Urothelium cell line (cell line): ENCODE data around the gene RECK.

Experiments
- DNase-seq: peaks from one replicate; pipeline ENCODE4 v3.0.0; 2011; ENCODE audit warnings: low spot score, mixed read lengths
- FAIRE-seq: peaks from 2 replicates; lab custom pipeline; 2011; peaks lifted over from hg19 to GRCh38; lab: Jason Lieb, UNC

RECK gene

DNA sequence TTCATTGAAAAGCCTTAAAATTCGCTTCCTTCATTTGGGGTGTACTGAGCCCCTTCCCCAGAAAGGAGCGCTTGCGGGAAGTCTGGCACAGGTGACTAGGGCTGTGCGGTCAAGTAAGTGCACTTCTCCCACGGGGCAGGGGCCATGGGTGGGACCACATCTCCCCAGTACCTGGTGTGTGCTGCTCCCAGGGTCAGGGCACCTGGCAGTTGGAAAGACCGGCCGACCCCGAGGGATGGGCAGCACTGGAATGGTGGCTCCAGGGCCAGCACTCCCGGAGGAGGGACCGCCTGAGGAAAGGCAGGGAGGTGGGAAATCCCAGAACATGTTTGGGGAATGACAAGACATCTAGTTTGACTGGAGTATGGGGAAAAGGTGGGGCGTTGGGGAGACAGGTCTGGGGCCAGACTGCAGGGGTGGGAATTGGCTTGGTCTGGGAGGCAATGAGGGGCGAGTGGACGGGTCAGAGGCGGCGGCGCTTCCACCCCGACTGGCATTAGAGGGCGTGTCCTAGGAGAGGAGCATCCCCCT lies 99.1 kb downstream of the RECK start:
- no peak for DNase-seq
- no peak for FAIRE-seq

DNA sequence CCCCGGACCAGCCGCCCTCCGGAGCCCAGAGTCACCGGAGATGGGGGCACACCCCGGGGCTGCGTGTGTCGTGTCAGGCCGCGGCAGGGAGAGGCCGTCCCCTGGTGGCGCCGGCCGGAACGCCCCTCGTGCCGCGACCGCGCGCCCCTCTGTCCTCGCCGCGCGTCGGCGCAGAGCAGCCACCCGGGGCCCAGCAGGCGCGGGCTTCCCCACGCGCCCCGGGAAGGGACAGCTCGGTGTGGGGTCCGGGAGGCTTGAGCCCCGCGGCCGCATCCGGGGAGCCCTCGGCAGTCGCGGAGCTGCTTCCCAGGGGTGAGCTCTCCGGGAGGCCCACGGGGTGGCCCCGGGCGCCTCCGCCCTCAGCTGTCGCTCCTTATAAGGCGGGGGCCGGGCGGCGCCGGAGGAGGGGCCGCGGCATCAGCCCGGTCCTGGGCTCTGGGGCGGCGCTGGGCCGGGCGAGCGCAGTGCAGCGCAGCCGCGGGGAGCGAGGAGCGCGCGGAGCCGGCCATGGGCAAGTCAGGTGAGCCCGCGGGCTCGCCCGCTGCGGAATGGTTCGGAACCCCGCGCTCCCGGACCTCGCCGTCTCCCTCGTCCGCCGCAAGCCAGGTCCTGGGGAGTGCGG lies 99.7 kb downstream of the RECK start, which contains the start of gene GLIPR2:
Gene GLIPR2 (plus strand): TSS at position 462 of the 622 bp plus-strand sequence. CDS start 46 bp downstream, at position 508.
- FAIRE-seq = no peak
- DNase-seq = peak; percentile 94

DNA sequence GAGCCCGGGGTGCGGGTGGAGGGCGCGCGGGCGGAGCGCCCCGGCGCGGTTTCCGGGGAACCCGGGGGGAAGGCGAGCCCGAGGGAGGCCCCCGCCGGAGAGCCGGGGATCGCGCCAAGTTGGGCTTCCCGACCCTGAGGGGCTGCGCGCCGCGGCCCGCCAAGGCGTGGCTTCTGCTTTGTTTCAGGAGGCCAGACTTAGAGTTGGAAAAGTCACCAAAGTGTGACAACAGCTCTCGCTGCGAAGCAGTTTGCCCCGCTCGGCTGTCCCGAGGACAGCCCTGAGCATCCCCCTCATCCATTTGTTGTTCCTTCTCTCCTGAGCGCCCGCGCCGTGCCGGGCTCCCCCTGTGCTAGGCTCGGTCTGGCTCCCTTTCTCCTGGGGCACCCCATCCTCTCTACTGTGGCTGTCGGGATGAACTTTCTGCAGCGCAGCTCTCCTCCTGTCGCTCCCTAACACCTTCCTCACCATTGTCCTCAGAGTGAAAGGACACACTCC lies 100.2 kb downstream of the RECK start:
- FAIRE-seq = no peak

DNA sequence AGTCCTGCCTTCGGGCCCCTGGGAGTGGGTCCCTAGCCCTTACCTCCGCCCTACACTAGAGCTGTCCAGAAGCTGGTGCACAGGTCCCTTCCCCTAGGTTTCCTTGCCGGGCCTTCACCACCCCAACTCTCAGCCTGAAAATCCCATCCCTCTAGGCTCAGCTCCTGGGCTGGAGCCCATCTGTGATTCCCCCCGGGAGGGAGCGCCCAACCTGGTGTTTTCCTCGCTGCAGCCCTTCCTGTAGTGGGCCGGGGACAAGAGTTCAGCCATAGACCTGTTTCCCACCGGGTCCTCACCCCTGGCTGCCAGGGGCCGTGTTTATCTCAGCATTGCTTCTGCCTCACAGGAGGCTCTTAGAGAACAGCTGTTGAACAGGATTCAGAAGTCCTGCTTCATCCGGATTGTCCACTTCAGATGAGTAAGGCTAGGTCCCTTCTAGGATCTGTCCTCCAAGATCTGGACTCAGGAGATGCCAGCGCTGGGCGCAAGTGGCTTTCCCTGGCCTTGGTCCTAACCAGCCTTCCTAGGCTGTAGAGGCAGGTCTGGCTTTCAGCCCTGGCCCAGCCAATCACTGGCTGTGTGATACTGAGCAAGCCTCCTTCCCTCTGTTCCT lies 100.8 kb downstream of the RECK start:
- FAIRE-seq (no peak), DNase-seq (no peak)

More for the DNA sequence above, 100.2 kb downstream of the RECK start:
- DNase-seq = no peak

DNA sequence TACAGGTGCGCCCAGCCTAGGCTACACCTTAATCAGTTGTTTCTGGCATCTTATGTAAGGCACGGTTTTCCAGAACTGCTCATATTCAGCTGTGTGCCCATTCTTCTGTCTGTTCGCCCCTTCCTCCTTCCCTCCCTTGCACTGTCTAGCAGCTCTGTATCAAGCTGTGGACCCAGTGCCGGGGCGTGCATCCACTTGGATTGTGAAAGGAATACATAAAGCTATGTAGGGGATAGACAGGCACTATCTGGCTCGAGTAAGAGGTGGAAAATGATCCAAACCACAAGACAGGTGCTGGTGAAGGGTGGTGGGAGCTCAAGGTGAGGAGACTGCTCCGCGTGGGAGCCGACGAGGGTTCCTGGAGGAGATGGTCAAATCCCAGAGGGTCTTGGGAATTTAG lies 101.8 kb downstream of the RECK start:
- no peak for DNase-seq
- FAIRE-seq = no peak

DNA sequence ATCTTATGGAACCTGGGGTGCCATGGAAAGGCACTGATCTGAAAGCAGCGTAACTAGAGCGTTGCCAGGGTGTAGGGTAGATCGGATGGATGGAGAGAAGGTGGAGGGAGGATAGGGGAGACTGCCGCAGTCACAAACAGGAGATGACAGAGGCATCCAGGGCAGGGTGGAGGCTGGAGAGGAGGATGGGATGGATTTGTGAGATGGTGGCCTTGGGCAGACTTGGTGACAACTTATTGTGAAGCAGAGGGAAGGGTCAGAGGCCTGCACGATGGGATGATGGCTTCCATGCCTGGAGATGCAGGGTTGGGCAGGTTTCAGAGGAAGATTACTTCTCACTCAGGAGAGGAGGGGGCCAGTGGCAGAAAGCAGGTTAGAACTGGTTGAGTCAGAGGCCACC lies 102.2 kb downstream of the RECK start:
- no peak for FAIRE-seq
- DNase-seq = no peak

DNA sequence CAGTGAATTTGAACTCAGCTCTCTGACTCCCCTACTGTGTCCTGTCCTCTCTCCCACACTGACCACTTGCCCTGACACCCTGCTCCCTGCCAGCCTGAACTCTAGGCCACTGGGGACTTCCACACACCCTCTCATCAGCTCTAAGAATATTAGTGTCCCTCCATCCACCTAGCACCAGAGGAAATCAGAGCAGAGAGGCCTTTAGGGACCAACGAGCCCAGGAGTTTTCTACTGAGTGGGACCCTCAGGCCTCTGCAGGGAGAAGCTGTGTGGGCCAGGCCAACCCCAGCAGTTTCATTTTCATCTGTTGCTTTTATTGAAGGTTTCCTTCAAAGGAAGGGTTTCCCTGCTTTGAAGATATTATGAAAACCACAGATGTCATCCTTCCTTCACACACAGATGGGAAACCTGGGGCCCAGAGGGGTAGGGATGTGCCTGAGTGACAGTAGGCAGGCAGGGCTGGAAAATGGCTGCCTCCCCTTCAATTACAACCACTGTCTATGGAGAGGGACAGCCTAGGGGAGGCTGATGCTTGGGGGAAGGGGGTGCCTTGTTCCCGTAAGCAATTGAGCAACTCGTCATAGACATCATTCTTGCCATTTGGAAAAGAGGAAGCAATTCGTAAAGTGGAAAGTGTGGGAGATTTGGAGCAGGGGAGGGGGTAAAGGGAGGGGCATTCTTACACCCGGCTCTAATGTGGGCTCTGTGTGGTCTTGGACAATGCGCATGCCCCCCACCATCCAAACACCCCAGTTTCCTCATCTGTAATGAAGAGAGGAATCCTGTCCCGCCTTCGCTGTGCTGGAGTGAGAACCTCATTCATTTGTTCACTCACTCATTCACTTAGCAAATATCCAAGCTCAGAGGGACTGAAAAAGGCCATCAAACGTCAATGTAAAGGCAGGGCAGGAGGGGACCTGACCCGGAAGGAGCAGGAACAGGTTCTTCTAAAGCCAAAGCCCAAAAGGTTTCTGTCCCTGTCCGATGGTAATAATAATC lies 103.7 kb downstream of the RECK start:
- no peak for FAIRE-seq
- DNase-seq = no peak

DNA sequence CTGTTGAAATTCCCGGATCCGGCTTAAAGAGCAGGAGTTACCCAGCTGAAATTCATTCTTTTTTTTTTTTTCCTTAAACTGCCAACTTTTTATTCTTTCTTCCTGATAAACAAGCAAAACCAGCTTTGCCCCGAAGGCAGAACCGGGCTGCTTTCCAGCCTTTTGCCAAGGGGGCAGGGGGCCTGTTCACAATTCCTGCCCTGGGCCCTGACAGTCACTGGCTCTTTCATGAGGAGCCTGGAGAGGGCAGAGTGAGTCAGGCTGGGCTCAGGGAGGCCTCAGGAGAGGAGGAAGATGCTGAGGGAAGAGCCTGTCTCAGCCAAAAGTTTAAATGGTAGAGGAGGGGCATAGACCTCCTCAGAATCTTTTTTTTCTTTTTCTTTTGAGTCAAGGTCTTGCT lies 104.6 kb downstream of the RECK start:
- FAIRE-seq (no peak), DNase-seq (no peak)

DNA sequence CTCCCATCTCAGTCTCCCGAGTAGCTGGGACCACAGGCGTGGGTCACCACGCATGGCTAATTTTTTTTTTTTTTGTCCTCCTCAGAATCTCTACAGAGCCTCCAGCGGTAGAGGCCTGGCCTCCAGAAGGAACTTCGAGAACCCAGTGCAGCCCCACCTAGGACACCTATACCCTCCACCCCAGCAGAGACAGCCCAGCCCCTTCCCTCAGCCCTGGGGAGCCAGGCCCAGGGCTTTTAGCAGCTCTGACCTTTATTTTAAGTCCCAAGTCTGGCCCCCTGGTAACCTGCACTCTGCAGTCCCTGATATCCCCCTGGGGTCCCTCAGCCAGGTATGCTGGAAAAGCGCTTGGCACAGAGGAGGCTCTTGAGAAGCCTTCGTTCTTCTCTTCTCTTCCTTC lies 105.0 kb downstream of the RECK start:
- FAIRE-seq = no peak

DNA sequence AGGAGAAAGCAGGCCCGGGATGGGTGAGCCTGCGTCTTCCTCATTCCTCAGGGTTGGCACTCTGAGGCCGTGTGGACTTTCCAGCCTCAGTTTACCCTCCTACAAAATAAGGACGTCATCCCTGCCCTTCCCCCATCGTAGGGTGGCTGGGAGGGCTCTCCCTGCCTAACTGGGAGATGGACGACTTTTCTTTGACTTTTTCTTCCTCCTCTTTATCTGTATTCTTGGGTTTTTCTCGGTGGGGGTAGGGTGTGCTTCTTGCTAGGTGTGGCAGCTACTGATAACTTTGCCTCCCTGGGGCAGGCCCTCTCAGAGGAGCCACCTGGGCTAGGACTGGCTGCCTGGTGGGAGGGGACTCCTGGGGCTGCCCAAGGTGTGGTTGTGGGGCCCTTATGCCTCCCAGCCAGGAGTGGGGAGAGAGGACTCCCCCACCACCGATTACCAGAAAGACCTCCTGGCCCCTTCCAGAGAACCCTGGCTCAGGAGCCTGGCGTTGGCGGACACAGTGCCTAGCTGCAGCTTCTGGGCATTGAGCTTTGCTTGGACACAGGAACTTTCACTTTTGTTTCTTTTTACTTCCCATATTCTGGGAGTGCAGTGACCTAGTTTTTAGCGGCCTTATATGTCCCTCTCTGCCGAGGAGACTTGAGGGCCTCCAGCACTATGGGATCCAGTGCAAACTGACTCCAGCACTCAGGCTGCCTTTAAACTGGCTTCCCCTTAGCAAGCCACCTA lies 106.0 kb downstream of the RECK start:
- no peak for FAIRE-seq
- no peak for DNase-seq

More for the DNA sequence above, 105.0 kb downstream of the RECK start:
- DNase-seq = no peak

DNA sequence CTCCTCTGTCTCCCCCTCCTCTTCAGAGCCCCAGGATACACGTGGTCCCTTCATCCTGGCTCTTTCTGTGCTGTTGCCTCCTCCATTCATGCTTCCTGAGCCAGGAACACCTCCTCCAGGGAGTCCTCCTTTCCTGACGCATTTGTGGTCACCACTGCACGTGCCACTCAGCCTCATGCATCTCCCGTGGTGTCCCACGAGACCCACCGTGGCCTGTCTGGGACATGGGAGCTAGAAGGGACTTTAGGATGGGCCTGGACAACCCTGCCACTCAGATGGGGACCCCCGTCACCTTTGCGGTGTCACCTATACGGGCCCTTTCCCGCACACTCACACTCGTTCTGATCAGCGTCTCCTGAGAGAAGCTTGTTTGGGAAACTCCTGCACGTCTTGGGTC lies 106.5 kb downstream of the RECK start:
- no peak for FAIRE-seq
- no peak for DNase-seq

DNA sequence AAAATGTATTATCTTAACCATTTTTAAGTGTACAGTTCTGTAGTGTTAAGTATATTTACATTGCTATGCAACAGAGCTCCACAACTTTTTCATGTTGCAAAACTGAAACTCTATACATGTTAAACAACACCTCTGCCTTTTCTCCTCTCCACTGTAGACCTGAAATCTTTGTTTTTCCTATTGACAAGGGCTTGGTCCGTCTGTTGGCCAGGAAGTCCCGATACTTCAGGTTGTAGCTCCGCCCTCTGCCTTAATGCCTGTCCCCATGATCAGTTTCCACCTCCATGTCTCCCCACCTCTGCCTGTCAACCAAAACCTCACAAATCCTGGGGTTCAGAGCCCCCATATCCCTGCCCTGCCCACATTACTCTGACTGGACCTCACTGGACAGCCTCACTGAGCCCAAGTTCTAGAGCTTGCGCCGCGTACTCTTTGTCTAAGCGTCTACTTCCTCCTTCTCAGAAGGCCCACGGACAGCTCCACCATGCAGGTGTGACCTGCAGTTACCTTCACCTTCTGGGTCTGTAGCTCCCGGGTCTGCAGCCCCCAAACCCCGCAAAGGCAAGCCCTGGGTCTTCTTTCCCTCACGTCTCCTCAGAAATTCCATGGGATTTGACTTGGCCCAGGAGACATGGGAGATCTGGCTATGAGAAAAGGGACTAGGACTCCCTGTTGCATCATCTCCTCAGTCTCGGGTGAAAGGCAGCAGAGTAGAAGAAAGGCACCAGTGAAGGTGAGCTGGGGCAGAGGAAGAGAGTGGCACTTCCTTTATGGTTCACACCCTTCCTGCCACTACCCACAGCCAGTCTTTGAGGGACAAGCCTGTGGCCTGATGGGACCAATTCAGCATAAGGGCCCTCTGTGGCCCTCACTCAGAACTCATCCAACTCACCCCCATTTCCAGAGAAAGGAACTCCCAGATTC lies 107.9 kb downstream of the RECK start:
- DNase-seq = no peak
- no peak for FAIRE-seq

DNA sequence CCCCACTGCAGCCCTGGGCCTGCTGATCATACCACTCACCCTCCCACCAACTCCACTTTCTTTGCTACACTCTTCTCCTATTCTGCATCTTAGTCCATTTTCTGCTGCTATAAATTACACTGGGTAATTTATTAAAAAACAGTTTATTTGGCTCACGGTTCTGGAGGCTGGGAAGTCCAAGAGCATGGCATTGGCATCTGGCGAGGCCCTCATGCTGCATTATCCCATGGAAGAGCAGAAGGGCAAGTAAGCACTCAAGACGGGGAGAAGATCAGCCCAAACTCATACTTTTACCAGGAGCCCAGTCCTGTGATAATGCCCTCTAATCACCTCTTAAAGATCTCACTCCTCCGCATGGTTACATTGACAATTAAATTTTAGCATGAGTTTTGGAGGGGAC lies 109.3 kb downstream of the RECK start:
- FAIRE-seq = no peak
- no peak for DNase-seq

DNA sequence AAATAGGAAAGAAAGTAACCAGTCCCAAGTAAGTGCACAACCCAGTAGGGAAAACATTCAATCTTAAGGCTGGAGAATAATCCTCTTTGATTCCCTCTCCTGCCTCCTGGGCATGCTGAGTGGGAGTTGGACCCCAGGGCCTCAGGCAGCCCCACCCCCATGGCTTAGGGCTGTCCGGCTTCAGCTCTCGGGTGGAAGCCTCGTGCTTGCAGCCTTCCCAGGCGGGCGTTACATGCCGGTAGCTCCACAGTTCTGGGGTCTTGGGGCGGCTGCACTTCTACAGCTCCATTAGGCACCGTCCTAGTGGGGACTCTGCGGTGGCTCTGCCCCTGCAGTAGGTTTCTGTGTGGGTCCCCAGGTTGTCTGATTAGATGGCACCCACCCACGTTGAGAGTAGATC lies 109.9 kb downstream of the RECK start:
- no peak for FAIRE-seq
- no peak for DNase-seq

DNA sequence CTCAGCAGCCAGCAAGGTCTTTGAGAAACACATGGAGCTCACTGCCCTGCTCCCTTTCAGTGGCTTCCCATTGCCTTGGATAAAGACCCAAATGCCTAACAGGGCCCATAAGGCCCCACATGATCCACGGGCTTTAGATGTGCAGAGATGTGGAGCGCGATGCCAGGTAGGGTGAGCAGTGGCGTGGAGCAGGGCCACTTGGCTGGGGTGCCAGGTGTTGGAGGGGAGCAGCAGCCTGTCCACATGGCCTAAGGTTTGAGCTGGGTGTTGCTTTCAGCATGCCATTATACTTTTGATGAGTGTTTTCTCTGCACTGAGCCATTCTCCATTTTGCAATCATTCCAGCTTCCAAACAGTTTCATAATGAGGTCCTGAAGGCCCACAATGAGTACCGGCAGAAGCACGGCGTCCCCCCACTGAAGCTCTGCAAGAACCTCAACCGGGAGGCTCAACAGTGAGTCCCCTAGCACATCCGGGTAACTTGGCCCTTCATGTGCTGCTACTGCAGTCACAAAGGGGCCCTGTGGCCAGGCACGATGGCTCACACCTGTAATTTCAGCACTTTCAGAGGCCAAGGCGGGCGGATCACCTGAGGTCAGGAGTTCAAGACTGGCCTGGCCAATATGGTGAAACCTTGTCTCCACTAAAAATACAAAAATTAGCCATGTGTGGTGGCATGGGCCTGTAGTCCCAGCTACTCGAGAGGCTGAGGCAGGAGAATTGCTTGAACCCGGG lies 110.9 kb downstream of the RECK start:
- no peak for FAIRE-seq
- no peak for DNase-seq

DNA sequence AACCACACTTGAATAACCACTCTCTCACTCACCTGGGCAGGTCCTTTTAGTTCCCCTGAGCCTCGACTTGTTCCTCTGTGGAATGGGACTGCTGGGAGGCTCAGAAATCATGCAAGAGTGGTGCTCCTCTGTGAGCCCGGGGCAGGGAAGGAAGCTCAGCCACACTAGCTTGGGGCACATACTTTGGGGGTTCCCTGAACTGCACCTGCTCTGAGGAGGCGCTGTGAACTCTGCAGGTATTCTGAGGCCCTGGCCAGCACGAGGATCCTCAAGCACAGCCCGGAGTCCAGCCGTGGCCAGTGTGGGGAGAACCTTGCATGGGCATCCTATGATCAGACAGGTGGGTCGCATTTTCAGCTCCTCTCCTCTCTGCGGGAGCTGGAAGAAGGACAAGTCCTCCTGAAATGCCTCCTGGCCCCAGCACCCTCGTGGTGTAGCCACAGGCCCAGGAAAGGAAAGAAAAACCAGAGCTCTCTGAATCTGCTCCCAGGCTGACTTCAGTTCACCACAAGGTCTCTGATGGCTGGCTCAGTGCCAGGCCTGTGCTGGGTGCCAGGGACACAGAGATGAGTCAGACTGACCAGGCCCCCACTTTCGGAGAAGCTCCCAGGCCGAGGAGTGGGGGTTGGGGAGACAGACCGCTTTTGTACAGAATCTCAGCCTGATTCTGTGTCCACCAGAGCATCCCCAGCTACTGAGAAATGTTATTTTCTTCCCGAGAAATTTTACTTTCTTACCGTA lies 111.8 kb downstream of the RECK start:
- FAIRE-seq (no peak), DNase-seq (peak; percentile 98)

DNA sequence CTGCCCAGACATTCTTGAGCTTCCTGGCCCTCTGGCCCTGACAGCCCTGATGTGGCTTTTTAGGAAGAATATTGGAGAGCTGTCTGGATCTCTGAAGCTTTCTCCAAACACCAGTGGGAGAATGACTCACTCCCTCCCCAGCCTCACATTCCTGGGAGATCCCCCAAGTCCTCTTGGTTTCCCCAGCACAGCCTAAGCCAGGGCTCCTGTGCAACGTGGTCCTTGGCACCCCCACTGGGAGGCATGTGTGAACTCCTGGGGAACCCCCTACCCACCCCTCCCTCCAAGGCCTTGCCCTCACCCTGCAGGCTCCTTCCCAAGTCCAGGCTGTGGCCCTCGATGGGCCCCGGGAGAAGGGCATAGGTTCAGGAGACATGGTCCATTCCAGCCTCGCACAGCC lies 112.5 kb downstream of the RECK start:
- FAIRE-seq (no peak), DNase-seq (peak; percentile 68)
